ENCODE measurements around the gene ZNF827. TPM values are rescaled to one million over a fixed set of nuclear protein-coding genes. Genes with fewer than 3 reads are reported as not detected.

The ZNF827 gene
- total and polyA plus RNA-seq, 9 of the 15 experiments (the other 6 are each of a cell fraction or from before 2014, with no cell fraction given): 0.07 to 0.40 TPM; not detected in 7

GRCh38 chr4:145859426-145859825, 79.2 kb downstream of the ZNF827 start:
- Histone ChIP-seq H3K4me2 (ENCODE audit: insufficient read depth, low read length) (no peak overlapping the region), H3K4me3 (no peak overlapping the region), H3K27ac (ENCODE audit: extremely low read depth, low read depth, low read length) (no peak overlapping the region), H3K79me2 (ENCODE audit: control insufficient read depth, insufficient read depth, low read length) (no peaks in the 10 kb centered on the region), H3K9ac (ENCODE audit: insufficient read depth in 1 of 2, low read depth in 2 of 2, low read length in 2 of 2) (no peak overlapping the region), H3K4me1 (replicated peaks in 1 of 2; ENCODE audit: control insufficient read depth in 2 of 2, insufficient read depth in 2 of 2, low read length in 2 of 2) (no peaks in the 10 kb centered on the region), H3K36me3 (ENCODE audit: control insufficient read depth, insufficient read depth, low read length) (no peaks in the 10 kb centered on the region), H2AFZ (ENCODE audit: low read depth, low read length) (no peak overlapping the region), H3K27me3 (ENCODE audit: control insufficient read depth in 2 of 2, insufficient read depth in 2 of 2, low read length in 2 of 2) (peaks cover 0 to 8% of the 10 kb centered on the region in 2 experiments; a peak in 1 of 5 replicates), H4K20me1 (replicated peaks; ENCODE audit: control insufficient read depth, insufficient read depth, low read length) (no peaks in the 10 kb centered on the region), H3K9me1 (ENCODE audit: control insufficient read depth, insufficient read depth, low read length) (no peaks in the 10 kb centered on the region), H3K9me3 (replicated peaks; ENCODE audit: control insufficient read depth, insufficient read depth, low read depth, low read length) (no peaks in the 10 kb centered on the region)
- CTCF ChIA-PET (ENCODE audit: low intra/inter-chr PET ratio): no interaction called here
- DNase-seq (ENCODE audit: extremely low read depth in 1 of 4, low spot score in 3 of 4) (no peak), FAIRE-seq (no peak), ATAC-seq (no peak)
- intact Hi-C loops (cut with micrococcal nuclease): no loop called here
- POLR2A ChIA-PET: no interaction called here
- TF ChIP-seq SREBF2 (CRISPR knock-in tag; IDR thresholded peaks at IDR 0.05): no peak
- TF ChIP-seq XRCC3 (IDR thresholded peaks at IDR 0.05): no peak
- TF ChIP-seq SMARCE1 (IDR thresholded peaks at IDR 0.05): no peak
- no peak for TF ChIP-seq FOXM1 (IDR thresholded peaks at IDR 0.05; ENCODE audit: low read depth)
- no peak for TF ChIP-seq FOXM1 (CRISPR knock-in tag; IDR thresholded peaks at IDR 0.05; ENCODE audit: low read depth)
- no peak for TF ChIP-seq ILK (tag; IDR thresholded peaks at IDR 0.05; ENCODE audit: borderline replicate concordance, low read depth)
- WGBS (ENCODE audit: insufficient coverage, low coverage, missing lambda C conversion rate): 0% methylated on average over 8 of the region's 8 CpGs
- in situ Hi-C loops (cut with MboI): no loop called here
- BruUV-seq (replicated peaks): no TSS peak

GRCh38 chr4:145852256-145852839, 86.3 kb downstream of the ZNF827 start:
- Histone ChIP-seq H3K27ac (ENCODE audit: extremely low read depth, low read depth, low read length) (no peak overlapping the region), H3K27me3 (ENCODE audit: control insufficient read depth in 2 of 2, insufficient read depth in 2 of 2, low read length in 2 of 2) (peaks cover 0 to 6% of the 10 kb centered on the region in 2 experiments; a peak in 4 of 5 replicates), H3K36me3 (ENCODE audit: control insufficient read depth, insufficient read depth, low read length) (no peaks in the 10 kb centered on the region), H3K4me2 (ENCODE audit: insufficient read depth, low read length) (no peak overlapping the region), H3K4me3 (no peak overlapping the region), H3K4me1 (replicated peaks in 1 of 2; ENCODE audit: control insufficient read depth in 2 of 2, insufficient read depth in 2 of 2, low read length in 2 of 2) (no peaks in the 10 kb centered on the region), H3K9ac (ENCODE audit: insufficient read depth in 1 of 2, low read depth in 2 of 2, low read length in 2 of 2) (no peak overlapping the region), H3K9me3 (replicated peaks; ENCODE audit: control insufficient read depth, insufficient read depth, low read depth, low read length) (no peaks in the 10 kb centered on the region), H4K20me1 (replicated peaks; ENCODE audit: control insufficient read depth, insufficient read depth, low read length) (no peaks in the 10 kb centered on the region), H3K9me1 (ENCODE audit: control insufficient read depth, insufficient read depth, low read length) (no peaks in the 10 kb centered on the region), H2AFZ (ENCODE audit: low read depth, low read length) (no peak overlapping the region), H3K79me2 (ENCODE audit: control insufficient read depth, insufficient read depth, low read length) (no peaks in the 10 kb centered on the region)
- no peak for DNase-seq (ENCODE audit: extremely low read depth in 1 of 4, low spot score in 3 of 4)
- TF ChIP-seq FOXO4 (CRISPR knock-in tag; IDR thresholded peaks at IDR 0.05) (no peak), XRCC5 (IDR thresholded peaks at IDR 0.05; ENCODE audit: low read depth, low read length) (no peak), ZNF121 (CRISPR knock-in tag; conservative IDR thresholded peaks at IDR 0.05) (no peak), MED1 (CRISPR knock-in tag; IDR thresholded peaks at IDR 0.05; ENCODE audit: borderline replicate concordance) (no peak)
- in situ Hi-C loops (cut with MboI): no loop called here
- no peak for ATAC-seq
- no TSS peak for BruUV-seq (replicated peaks)
- POLR2A ChIA-PET: interaction anchor here (0.7 kb wide), 1 partner anchor 215 kb away, joined by 3 read pairs; no protein-coding TSS in a partner anchor
- FAIRE-seq: no peak
- WGBS (ENCODE audit: insufficient coverage, low coverage, missing lambda C conversion rate): 2% methylated on average over 3 of the region's 3 CpGs
- CTCF ChIA-PET (ENCODE audit: low intra/inter-chr PET ratio): no interaction called here
- intact Hi-C loops (cut with micrococcal nuclease): no loop called here

Data from K562 (cell line).